ENCODE data around the gene PRSS53. TPM values are rescaled to one million over a fixed set of nuclear protein-coding genes. Genes with fewer than 3 reads are reported as not detected.

The PRSS53 gene
- total RNA-seq, 3 donors from 2014 or later, result 1.3 to 2.0 (median 1.3) TPM

GRCh38 chr16:31127182-31127581 lies 38.4 kb upstream of the PRSS53 start:
- intact Hi-C loops (cut with DNase I; ENCODE audit: low total_unique reads), result no loop called here
- Histone ChIP-seq H3K4me1 (peaks cover 4 to 45% of the 10 kb centered on the region in 2 donors), H3K27me3 (no peaks in the 10 kb centered on the region), H3K36me3 (no peaks in the 10 kb centered on the region), H3K4me3 (no peak overlapping the region), H3K27ac (peak overlapping the region; percentile 95), H3K9me3 (no peaks in the 10 kb centered on the region)
- TF ChIP-seq POLR2A (IDR thresholded peaks at IDR 0.05) (no peak), POLR2AphosphoS5 (IDR thresholded peaks at IDR 0.05) (no peak), CTCF (IDR thresholded peaks at IDR 0.05) (no peak)
- no peak for DNase-seq (ENCODE audit: low spot score in 2 of 2)

GRCh38 chr16:31125844-31126243 lies 37.1 kb upstream of the PRSS53 start:
- Histone ChIP-seq H3K9me3 (no peaks in the 10 kb centered on the region), H3K36me3 (no peaks in the 10 kb centered on the region), H3K27ac (peak overlapping the region; percentile 95)

GRCh38 chr16:31120129-31120528 lies 31.4 kb upstream of the PRSS53 start:
- intact Hi-C loops (cut with DNase I; ENCODE audit: low total_unique reads), result no loop called here

More at GRCh38 chr16:31125844-31126243, 37.1 kb upstream of the PRSS53 start:
- H3K27me3 ChIP-seq, result no peaks in the 10 kb centered on the region
- no peak overlapping the region for H3K4me3 ChIP-seq
- intact Hi-C loops (cut with DNase I; ENCODE audit: low total_unique reads), result no loop called here
- peaks cover 4 to 32% of the 10 kb centered on the region in 2 donors for H3K4me1 ChIP-seq
- DNase-seq (ENCODE audit: low spot score in 2 of 2), result no peak
- TF ChIP-seq CTCF (IDR thresholded peaks at IDR 0.05), result no peak
- no peak for TF ChIP-seq POLR2AphosphoS5 (IDR thresholded peaks at IDR 0.05)

GRCh38 chr16:31118223-31119155 lies 29.7 kb upstream of the PRSS53 start:
- intact Hi-C loops (cut with DNase I; ENCODE audit: low total_unique reads), result no loop called here
- H3K4me3 ChIP-seq, result peak overlapping the region; percentile 67 to 88 (median 78)
- H3K9me3 ChIP-seq, result no peaks in the 10 kb centered on the region
- DNase-seq (ENCODE audit: low spot score in 2 of 2), result no peak
- peak overlapping the region; percentile 95 to 99 for H3K27ac ChIP-seq
- H3K4me1 ChIP-seq, result peaks cover 0 to 5% of the 10 kb centered on the region in 2 donors
- H3K36me3 ChIP-seq, result peaks cover 5% of the 10 kb centered on the region
- TF ChIP-seq CTCF (IDR thresholded peaks at IDR 0.05) (no peak), POLR2AphosphoS5 (IDR thresholded peaks at IDR 0.05) (peak in 2 of 3 donors; percentile 13 to 56), POLR2A (IDR thresholded peaks at IDR 0.05) (no peak)
- no peaks in the 10 kb centered on the region for H3K27me3 ChIP-seq

More at GRCh38 chr16:31120129-31120528, 31.4 kb upstream of the PRSS53 start:
- Histone ChIP-seq H3K27ac (peak overlapping the region; percentile 95 to 99), H3K4me3 (no peak overlapping the region), H3K4me1 (peaks cover 0 to 5% of the 10 kb centered on the region in 2 donors), H3K36me3 (peaks cover 5% of the 10 kb centered on the region), H3K9me3 (no peaks in the 10 kb centered on the region), H3K27me3 (no peaks in the 10 kb centered on the region)
- TF ChIP-seq CTCF (IDR thresholded peaks at IDR 0.05) (no peak), POLR2A (IDR thresholded peaks at IDR 0.05) (no peak), POLR2AphosphoS5 (IDR thresholded peaks at IDR 0.05) (no peak)
- no peak for DNase-seq (ENCODE audit: low spot score in 2 of 2)
